GM12801 (cell line): ENCODE results near the gene KRT85.

ENCODE experiments used
- CTCF ChIP-seq: IDR thresholded peaks from one replicate; pipeline ENCODE4 v1.5.1; 2011; ENCODE audit warnings: control low read depth; ENCODE audit not compliant: insufficient read length; ENCODE audit errors: extremely low read depth

The KRT85 gene

DNA sequence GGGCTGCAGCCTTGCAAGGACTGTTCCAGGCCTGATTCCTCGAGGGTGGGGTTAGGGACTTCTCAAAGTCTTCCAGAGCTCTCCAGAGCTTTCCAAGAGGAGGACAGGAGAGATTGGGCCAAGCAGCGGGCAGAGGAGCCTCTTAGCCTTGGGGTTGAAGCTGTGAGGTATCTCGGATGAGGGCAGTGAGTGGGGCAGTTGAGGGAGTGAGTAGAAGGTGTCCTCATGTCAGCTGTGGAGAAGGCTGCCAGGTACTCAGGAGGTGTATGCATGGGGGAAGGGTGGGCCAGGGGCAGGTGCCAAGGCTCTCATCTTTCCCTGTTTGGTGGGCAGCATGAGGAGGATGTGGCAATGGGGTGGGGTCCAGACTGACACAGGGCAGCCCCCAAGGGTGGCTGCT is 53.8 kb downstream of the KRT85 start:
- no peak for TF ChIP-seq CTCF

GRCh38 chr12:52312086-52312485 is 55.2 kb downstream of the KRT85 start:
- TF ChIP-seq CTCF = no peak

DNA sequence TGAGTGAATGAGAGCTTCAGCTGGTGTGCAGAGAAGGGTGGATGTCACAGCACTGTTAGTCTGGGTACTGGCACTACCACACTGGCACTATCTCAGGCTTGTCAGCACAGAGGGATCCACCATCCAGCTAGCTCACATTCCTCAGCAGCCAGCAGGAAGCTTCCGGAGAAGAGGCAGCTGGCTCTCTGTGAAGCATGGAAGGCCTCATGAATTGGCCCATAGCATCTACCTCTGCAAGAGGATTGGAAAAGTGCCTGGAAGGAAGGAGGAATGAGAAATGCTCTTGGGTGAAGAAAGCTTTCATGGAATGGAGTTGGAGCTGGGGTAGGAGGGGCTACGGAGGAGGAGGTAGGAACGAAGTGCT is 56.0 kb downstream of the KRT85 start:
- TF ChIP-seq CTCF = no peak

DNA sequence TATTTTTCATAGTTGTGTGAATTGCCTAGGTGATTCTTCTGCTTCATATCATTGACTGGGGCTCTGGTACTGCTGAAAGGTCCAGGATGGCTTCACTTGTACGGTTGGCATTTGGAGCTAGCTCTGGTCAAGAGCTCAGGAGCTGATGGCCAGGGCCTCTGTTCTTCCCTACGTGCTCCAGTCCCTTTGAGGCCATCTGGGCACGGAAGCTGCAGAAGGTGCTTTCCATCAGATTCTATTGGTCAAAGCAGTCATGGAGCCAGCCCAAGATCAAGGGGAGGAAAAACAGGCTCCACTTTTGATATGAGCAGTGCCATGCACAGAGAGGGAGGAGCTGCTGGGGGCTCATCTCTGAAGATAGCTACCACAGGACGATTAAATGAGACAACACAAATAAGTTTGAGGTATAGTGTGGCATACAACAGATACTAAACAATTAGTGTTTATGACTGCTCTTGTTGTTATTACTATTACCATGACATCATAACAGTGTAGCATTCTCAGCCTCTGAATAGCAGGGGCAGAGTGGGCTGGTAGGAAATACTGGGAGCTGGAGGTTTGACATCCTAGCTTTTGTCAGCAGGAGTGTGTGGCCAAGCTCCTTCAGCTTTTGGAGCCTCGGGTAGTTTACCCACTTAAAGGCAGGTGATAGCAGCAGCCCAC is 56.5 kb downstream of the KRT85 start:
- no peak for TF ChIP-seq CTCF
